Tongue (tissue), 2 donors: Measurements from ENCODE around the gene MAML2. TPM values are rescaled to one million over a fixed set of nuclear protein-coding genes. Genes with fewer than 3 reads are reported as not detected.

ENCODE experiments used
- DNase-seq: peaks from one replicate; pipeline ENCODE4 v3.0.0-alpha.2; 2015
- total RNA-seq: library from RNA; depleted of rRNA; stranded (reverse); fragments of >200 nt; gene quantifications from one replicate; pipeline ENCODE4 v1.2.3, GENCODE V29; 2014

MAML2 gene
- total RNA-seq, 1 donor from 2014 or later = 10.9 TPM

GRCh38 chr11:96067160-96067559 lies 275.8 kb downstream of the MAML2 start:
- no peak for DNase-seq

GRCh38 chr11:96065379-96065778 lies 277.6 kb downstream of the MAML2 start:
- no peak for DNase-seq

- DNase-seq = no peak
Measured at GRCh38 chr11:96063886-96064285, 279.1 kb downstream of the MAML2 start.

- no peak for DNase-seq
Measured at GRCh38 chr11:96063053-96063452, 279.9 kb downstream of the MAML2 start.

DNA sequence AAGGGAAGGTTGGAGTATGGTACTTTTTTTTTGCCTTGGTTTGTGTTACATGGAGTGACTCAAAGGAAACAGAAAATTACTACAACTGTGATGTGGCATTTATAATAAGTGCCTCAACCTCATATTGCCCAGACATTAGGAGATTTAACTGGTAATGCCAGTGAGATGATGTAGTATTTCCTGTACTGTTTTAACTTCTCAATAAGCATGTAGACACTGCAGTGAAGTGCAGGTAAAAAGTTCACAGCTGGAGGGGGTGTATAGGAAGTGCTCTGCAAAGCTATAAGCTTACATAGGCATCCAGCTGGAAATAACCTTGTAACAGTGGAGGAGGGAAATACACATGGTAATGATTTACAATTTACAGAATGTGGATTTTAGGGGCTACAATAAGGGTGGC lies 280.9 kb downstream of the MAML2 start:
- DNase-seq = peak; percentile 47

DNA sequence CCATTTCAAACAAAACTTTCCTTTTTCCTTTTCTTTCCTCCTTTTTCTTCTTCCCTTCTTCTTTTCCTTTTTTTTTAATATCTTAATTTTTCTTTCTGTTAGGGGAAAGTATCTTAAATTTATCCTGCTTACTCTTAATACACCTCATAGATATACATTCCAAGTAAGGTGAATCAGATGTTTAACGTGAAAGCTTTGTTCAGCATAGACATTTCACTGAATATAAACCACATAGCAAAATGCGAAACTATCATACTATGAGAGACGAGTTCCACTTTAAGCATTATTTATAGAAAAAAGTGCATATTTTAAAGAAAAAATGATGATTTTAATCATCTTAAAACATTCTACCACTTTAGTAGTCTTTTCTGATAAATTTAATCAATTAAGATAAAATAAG lies 281.3 kb downstream of the MAML2 start:
- DNase-seq = no peak

DNA sequence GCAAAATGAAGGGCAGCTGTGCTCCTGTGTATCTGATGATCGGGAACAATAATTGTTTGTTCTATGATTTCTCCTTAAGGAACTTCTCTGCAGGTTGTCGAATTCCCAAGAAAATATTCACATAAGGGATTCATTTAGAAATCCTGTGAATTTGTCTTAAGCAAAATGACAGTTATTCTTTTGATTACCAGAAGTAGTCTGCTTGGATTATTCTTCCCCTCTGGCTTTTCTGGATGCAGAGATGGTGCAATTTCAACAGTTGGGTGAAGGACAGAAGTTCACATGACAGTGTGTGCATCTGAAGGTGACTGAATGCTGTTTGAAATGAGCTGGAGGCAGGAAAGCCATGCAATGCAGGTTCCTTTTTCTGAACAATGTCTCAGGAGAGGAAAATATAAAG lies 281.9 kb downstream of the MAML2 start:
- DNase-seq = no peak

DNA sequence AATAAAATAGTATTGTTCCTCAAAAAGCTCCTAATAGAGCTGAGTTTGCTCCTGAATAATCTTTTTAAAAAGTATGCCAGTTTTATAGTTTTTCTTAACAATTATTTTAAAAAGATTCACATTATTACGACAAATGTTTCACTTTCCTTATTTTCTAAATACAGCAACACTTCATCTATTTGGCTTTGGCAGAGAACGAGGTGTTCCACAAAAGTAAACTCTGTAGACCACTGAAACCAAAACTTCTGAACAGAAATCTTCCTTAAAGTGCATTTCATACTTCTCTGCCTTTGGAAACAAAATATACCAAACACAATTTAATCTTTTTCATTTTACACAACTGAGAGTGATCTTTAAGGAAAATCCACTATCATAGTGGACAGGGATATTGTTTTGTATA lies 285.5 kb downstream of the MAML2 start:
- DNase-seq = no peak

- DNase-seq = no peak
Measured at GRCh38 chr11:96056576-96056975, 286.4 kb downstream of the MAML2 start.

DNA sequence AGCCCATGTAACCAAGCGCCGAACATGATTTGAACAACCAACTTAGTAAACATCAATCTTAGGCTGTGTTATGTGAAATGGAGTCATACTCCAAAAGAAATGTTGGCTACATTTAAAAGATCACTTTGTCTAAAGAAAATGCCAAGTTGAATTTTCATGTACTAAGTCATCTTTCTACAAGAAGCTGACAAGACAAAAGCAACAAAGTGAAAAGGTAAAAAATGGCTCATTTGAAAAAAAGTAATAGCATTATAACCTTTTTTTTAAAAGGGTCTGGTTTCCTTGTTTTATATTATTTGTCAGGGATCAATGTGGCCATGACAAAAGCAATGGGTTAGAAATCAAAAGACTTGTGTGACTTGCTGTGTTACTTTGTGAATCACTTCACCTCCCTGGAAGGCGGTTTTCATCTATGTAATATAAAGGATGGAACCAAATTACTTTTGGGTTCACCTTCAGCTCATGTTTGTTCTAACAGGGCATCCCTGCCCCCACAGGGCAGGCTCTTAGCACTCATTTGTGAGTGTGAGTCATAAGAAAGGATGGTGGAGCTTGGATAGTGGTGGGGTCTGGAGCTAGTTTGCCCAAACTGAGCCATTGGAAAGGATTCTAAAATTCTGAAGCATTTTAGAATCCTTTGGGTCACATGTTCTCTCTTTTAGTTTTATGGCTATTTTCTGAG lies 287.1 kb downstream of the MAML2 start:
- DNase-seq = no peak

DNA sequence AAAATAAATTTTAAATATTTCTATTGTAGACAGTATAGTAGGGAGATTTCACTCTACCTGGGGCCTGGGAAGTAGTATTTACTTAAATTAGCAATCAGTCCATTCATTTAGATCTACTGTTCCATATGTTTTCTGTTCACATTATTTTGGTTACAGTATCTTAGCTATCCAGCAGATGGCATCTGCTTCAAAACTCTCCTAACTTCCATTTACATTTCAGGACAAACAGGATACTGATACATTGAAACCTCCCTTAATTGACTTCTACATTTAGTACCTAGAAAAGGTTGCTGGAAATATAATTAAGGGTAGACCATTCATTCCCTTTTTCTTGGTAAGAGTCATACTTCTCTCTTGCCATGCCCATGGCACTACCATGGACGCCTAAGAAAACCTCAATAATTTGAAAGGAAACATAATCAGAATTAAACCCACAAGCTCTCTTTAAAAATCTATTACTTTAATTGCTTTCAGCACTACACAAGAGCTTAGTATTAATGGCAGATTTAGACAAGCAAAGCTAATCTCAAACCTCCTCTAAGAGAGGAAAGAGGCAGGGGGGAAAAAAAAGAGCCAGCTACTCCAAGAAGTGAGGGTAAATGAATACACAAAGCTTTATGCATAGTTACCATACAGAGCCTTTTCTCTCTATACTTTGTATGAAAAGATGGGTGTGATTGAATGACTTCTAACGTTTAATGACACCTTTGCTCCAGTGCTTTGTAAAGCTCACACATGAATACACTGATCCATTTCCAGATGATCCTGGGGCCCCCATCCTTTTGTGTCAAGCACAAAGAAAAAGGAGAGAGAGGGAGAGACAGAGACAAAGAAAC lies 287.9 kb downstream of the MAML2 start:
- peak; percentile 69 for DNase-seq

GRCh38 chr11:96052921-96053651 lies 289.9 kb downstream of the MAML2 start:
- DNase-seq = peak; percentile 76

DNA sequence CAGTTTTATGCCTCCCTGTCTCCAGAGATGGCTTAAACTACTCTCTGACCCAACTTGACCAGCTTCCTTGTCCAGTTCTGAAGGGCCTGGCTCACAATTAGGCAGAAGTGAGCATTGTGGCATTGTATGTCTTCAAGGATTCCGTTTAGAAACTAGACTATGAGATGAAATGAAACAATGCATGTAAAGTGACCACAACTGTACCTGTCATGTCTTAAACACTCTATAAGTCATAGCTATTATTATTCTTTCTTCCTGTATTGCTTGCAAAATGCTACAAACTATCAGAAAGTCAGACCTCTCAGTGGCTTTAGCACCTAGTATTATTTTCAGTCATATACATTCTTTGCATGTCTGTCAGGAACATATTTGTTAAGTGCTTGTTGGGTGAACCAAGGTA lies 291.2 kb downstream of the MAML2 start:
- DNase-seq = no peak

DNA sequence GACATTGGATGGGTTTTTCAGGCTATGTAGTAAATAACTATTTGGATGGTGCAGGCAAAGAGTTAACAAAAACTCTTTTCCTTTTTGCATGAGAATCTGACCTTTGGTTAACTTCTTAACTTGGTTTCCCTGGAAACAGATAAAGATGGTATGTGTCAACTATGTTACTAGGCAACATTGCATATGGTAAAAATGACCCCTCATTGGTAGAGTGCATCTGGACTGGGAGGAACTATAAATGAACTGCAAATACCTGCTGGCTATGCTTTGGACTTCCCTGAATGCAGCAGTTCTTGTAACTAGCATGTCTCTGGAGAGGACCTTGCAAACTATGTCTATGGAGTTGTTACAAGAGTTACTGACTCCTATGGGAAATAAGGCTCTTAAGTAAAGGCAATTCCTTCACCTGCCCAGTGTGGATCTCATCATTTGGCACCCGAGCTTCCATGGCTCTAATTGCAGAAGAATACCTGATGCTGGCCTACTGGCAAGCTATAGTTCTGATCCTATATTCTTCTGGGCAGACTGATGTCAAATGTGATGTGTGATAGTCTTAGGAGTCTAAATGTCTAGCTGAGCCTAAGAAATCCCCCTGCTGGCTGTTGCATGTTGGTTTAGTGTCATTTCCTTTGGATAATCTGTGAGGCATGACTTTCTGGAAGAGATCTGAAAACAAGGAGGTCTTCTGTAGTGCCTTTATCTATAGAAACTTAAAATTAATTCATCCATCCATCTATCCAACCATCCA lies 292.4 kb downstream of the MAML2 start:
- DNase-seq = no peak

- DNase-seq = no peak
Measured at GRCh38 chr11:96049426-96049825, 293.6 kb downstream of the MAML2 start.

DNA sequence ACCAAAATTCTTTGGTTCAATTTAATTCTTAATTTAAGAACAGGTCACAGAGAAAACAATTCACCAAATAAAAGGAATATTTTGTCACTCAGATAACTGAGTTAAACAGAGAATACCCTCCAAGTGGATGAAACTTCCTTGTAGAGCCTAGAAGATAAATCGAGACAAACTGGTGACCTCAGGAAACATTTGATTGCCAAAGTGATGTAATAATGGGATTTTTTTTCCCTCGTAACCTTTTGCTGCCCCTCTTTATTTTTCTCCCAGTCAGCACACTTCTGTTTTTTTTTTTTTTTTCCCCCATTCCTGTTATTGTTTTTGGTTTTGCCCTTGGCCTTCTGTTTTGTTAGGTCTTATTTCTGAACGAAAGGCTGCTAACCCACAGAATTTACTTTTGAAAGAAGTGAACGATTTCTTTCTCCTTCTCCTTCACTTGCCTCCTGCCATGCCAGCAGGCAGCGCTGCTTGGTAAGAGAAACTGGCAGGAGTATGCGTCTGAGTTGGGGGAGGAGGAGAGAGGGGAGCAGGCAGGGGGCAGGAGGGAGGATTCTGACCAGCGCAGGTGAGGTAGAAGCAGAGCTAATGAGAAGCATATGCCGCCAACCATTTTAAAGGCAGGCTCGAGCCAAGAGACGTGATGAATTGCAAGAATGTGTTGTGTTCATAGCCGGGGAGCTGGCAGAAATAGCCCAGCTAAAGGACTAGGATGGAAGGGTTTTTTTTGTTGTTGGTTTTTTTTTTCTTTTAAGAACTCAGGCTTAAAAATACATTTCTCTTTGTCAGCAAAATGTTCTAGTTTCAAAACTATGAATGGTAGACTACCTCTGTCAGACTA lies 297.2 kb downstream of the MAML2 start:
- DNase-seq = peak; percentile 82

DNA sequence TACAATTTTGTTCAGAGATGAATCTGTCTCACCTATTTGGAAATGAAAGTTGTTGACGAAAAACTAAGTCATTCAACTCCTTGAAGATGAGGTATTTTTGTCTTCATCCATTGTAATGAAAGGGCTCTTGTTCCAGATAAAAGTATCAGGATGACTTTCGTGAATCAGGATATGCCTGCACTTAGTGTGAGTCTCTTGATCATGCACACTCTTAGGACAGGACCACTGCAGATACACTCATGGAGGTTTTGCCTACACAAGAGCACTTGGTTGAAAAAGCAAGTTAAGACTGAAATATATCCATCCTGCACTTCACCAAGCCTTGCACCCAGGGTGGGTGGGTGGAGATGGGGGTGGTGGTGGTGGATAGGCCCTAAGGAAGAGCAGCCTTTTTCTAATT lies 298.2 kb downstream of the MAML2 start:
- DNase-seq = no peak

GRCh38 chr11:96044311-96044710 lies 298.7 kb downstream of the MAML2 start:
- no peak for DNase-seq

GRCh38 chr11:96043291-96043690 lies 299.7 kb downstream of the MAML2 start:
- DNase-seq = no peak

GRCh38 chr11:96038046-96038445 lies 304.9 kb downstream of the MAML2 start:
- no peak for DNase-seq

GRCh38 chr11:96037405-96037949 lies 305.5 kb downstream of the MAML2 start:
- peak; percentile 54 for DNase-seq
